Skeletal muscle tissue (tissue), 4 donors: ENCODE data around the gene PPP1CB. TPM values are rescaled to one million over a fixed set of nuclear protein-coding genes. Genes with fewer than 3 reads are reported as not detected.

Experiments
- H3K27ac ChIP-seq: one replicate; pipeline ENCODE4 v1.7.0; 2013; ENCODE audit warnings: mild to moderate bottlenecking, low read depth, low read length, inconsistent platforms
- H3K27me3 ChIP-seq, 3 donors: one replicate each; pipeline ENCODE4 v1.7.0; 2013; ENCODE audit warnings: low read length in 3 of 3; ENCODE audit not compliant: control insufficient read depth in 3 of 3, insufficient read depth in 3 of 3
- H3K36me3 ChIP-seq, 3 donors: one replicate each; pipeline ENCODE4 v1.7.0; 2013; ENCODE audit warnings: low read length in 3 of 3; ENCODE audit not compliant: control insufficient read depth in 3 of 3, insufficient read depth in 3 of 3
- H3K4me1 ChIP-seq, 3 donors: one replicate each; pipeline ENCODE4 v1.7.0; 2013; ENCODE audit warnings: low read length in 3 of 3, mild to moderate bottlenecking in 3 of 3; ENCODE audit not compliant: control insufficient read depth in 3 of 3, insufficient read depth in 3 of 3
- H3K4me3 ChIP-seq, 3 donors: one replicate each; pipeline ENCODE4 v1.7.0; 2013; ENCODE audit warnings: low read length in 3 of 3
- H3K9ac ChIP-seq, 3 donors: one replicate each; pipeline ENCODE4 v1.7.0; 2013; ENCODE audit warnings: low read length in 3 of 3, mild to moderate bottlenecking in 3 of 3, moderate library complexity in 2 of 3, low read depth in 1 of 3
- H3K9me3 ChIP-seq, 3 donors: one replicate each; pipeline ENCODE4 v1.7.0; 2013; ENCODE audit warnings: low read length in 3 of 3; ENCODE audit not compliant: control insufficient read depth in 3 of 3
- total RNA-seq: library from RNA; depleted of rRNA; stranded (reverse); fragments of >200 nt; gene quantifications from one replicate; pipeline ENCODE4 v1.2.3, GENCODE V29; 2014
- donor health status: Osteomylitis.

PPP1CB gene
- total RNA-seq, 1 donor from 2014 or later: 156 TPM

DNA sequence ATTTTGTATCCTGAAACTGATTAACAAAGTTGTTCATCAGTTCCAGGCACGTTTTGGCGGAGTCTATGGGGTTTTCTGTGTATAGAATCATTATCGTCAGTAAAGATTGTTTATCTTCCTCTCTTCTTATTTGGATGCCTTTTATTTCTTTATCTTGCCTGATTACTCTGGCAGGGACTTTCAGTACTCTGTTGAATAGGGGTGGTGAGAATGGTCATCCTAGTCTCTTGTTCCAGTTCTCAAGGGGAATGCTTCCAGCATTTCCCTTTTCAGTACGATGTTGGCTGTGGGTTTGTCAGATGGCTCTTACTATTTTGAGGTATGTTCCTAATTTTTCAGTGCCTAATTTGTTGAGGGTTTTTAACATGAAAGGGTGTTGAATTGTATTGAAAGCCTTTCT is 45.0 kb downstream of the PPP1CB start:
- Histone ChIP-seq H3K36me3 (peaks cover 6 to 34% (median 21%) of the 10 kb centered on the region in 3 donors), H3K27ac (no peak overlapping the region), H3K9ac (no peak overlapping the region)

DNA sequence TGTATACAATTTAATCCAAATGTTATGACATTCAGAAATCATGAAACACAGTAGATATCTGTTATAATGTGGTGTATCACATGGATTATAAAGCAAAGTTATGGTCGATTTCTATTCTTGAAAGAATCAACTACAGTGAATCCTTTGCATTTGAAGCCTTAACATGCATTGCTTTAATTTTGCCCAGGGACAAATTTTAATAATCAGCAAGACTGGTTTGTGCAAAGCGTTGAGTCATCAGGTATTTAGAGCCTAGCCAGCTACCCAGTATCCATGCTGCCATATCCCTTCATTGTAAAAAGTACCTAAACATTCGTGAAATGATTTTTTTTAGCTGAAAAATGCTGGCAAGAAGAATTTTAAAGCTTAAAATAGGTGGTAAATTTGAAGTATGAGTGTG is 50.1 kb downstream of the PPP1CB start:
- no peak overlapping the region for H3K27ac ChIP-seq
- no peak overlapping the region for H3K4me3 ChIP-seq
- no peaks in the 10 kb centered on the region for H3K4me1 ChIP-seq
- no peaks in the 10 kb centered on the region for H3K9me3 ChIP-seq
- H3K9ac ChIP-seq: no peak overlapping the region
- peaks cover 0 to 18% (median 8%) of the 10 kb centered on the region in 3 donors for H3K36me3 ChIP-seq
- no peaks in the 10 kb centered on the region for H3K27me3 ChIP-seq

More for the DNA sequence above, 45.0 kb downstream of the PPP1CB start:
- Histone ChIP-seq H3K9me3 (peaks cover 0 to 3% (median 2%) of the 10 kb centered on the region in 3 donors), H3K27me3 (no peaks in the 10 kb centered on the region), H3K4me1 (no peaks in the 10 kb centered on the region), H3K4me3 (no peak overlapping the region)

DNA sequence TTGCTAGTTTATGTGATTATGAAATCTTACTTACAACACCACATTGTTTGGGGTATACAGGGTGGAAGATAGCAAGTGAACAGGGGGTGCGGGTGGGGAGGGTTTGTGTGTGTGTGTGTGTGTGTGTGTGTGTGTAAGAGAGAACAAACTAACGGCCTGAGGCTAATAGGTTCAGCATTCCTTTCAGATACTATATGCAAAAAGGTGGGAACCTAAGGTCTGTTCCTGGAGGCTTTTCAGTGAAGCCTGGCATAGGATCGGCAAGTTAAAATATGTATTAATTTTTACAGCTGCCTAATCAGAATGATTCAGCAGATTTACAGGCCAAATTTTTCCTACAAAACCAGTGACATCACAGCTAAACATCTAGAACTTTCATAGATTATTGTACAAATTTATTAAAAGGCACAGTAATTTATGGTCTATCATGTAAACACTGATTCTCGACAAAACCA is 51.4 kb downstream of the PPP1CB start:
- Histone ChIP-seq H3K4me1 (no peaks in the 10 kb centered on the region), H3K27ac (no peak overlapping the region), H3K27me3 (no peaks in the 10 kb centered on the region), H3K36me3 (peaks cover 0 to 13% (median 8%) of the 10 kb centered on the region in 3 donors), H3K9ac (no peak overlapping the region), H3K9me3 (no peaks in the 10 kb centered on the region), H3K4me3 (no peak overlapping the region)

DNA sequence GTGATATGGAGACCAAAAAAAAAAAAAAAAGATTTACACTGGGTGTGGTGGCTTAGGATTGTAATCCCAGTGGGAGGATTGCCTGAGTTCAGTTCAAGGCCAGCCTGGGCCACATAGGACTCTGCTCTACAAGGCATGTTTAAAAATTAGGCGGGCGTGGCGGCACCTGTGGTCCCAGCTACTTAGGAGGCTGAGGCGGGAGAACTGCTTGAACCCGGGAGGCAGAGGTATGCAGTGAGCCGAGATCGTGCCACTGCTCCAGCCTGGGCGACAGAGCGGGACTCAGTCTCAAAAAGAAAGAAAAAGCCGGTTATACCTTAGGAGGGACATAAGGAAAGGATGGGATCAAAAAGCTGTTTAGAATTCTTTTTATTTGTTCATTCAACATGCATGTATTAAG is 58.3 kb downstream of the PPP1CB start:
- Histone ChIP-seq H3K36me3 (no peaks in the 10 kb centered on the region), H3K4me3 (peak overlapping the region; percentile 46 to 64 (median 59)), H3K9ac (no peak overlapping the region), H3K27ac (no peak overlapping the region), H3K4me1 (peaks cover 6 to 12% (median 10%) of the 10 kb centered on the region in 3 donors), H3K27me3 (peaks cover 0 to 5% (median 0%) of the 10 kb centered on the region in 3 donors), H3K9me3 (no peaks in the 10 kb centered on the region)

DNA sequence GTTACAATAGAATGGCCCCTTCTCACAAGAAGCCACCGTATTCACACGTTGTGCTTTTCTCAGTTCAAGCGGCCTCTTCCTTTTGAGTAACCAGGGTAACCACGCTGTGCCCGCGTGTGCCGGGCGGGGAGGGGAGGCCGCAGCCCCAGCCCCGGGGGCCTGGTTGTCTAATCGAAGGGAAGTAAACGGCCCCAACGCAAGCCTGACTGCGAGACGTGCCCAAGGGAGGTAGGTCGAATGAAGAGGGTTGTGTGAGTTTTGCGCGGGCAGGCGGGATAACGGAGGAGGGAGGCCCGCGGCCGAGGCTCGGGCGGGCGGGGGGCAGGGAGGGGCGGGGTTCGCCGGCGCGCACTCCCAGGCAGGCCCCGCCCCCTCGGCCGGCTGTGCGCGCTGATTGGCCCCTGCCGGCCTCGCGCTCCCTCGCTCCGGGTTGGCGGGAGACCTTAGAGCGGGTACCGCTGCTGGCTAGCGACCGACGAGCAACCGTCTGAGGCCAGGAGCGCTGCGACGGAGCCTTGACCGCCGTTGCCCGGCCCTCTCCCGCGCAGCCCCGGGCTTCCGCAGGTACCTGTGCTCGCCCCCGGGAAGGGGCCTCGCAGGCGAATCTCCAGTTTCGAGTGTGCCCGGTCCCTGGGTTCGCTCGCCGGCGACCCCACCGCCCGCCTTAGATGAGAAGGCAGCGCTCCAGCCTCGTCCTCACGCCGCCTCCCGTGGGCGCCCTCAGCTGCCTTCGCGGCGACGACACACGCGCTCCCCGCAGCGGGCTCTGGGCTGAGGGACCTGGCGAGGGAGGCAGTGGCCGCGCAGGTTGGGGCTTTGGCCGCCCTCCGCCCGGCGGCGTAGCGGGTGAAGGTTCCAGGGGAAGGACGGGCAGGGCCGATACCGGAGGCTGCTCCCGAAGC is 59.0 kb downstream of the PPP1CB start, which contains the start of gene SPDYA:
Gene SPDYA, plus strand, starts transcription at position 451 of the 902 bp plus-strand sequence. CDS start 5,181 bp downstream, outside the sequence.
- Histone ChIP-seq H3K27ac (no peak within 1 kb of the TSS), H3K4me1 (peaks cover 6 to 12% (median 10%) of the 10 kb centered on the region in 3 donors), H3K36me3 (no peaks in the 10 kb centered on the region), H3K9me3 (no peaks in the 10 kb centered on the region), H3K4me3 (peak within 1 kb of the TSS; percentile 46 to 64 (median 59)), H3K9ac (peak within 1 kb of the TSS in 1 of 3 donors; percentile 60), H3K27me3 (peaks cover 0 to 5% (median 0%) of the 10 kb centered on the region in 3 donors)

DNA sequence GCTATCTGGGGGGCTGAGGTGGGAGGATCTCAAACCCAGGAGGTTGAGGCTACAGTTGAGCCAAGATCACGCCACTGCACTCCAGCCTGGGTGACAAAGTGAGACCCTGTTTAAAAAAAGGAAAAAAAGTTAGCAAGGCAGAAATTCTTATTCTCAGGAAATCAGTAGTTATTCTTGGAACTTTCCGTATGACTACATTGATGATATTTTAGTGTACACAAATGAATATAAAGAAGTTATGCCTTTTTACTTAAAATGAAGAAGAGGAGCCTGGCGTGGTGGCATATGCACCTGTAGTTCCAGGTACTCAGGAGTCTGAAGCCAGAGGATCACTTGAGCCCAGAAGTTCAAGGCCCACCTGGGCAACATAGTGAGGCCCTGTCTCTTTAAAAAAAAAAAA is 66.4 kb downstream of the PPP1CB start:
- Histone ChIP-seq H3K9ac (no peak overlapping the region), H3K27me3 (no peaks in the 10 kb centered on the region), H3K36me3 (no peaks in the 10 kb centered on the region), H3K4me1 (no peaks in the 10 kb centered on the region), H3K9me3 (no peaks in the 10 kb centered on the region), H3K4me3 (no peak overlapping the region), H3K27ac (no peak overlapping the region)

DNA sequence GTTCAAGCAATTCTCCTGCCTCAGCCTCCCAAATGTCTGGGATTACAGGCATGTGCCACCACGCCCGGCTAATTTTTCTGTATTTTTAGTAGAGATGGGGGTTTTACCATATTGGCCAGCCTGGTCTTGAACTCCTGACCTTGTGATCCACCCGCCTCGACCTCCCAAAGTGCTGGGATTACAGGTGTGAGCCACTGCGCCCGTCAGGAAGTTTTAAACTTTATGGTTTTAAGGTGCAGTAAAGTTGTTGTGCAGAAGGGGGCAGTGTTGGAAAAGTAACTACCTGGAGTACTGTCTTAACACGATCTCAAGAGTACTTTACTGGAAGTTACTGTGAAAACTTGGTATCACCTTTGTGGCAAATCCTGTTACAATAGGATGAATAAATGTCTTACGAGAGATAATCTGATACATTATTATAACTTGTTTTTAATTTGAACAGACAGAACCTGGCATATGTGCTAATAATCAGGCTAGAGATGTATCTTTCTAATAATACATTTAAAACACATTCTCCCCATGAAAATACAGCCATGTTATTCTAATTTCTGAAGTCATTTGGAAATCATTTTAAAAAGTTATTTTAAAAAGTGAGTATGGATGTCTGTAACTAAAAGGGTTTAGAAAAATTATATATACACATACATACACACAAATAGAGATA is 69.8 kb downstream of the PPP1CB start:
- H3K4me3 ChIP-seq: no peak overlapping the region
- no peaks in the 10 kb centered on the region for H3K36me3 ChIP-seq
- no peaks in the 10 kb centered on the region for H3K4me1 ChIP-seq
- no peak overlapping the region for H3K27ac ChIP-seq
- H3K9ac ChIP-seq: no peak overlapping the region
- H3K9me3 ChIP-seq: no peaks in the 10 kb centered on the region
- no peaks in the 10 kb centered on the region for H3K27me3 ChIP-seq

DNA sequence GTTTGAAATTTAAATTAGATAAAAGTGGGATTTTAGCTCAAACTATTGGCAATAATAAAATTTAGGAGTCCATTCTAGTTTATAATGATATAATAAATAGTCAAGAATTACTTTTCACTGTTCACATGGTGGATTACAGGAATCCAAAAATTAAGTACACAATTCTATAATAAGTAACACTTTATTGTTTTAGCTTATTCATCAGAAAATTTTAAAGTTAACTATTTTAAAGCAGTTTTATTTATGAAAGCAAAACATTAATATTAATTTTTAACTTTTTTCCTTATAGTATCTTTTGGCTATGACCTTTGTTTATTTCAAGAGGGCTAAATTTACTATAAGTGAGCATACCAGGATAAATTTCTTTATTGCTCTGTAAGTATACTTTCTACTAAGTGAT is 70.4 kb downstream of the PPP1CB start:
- no peaks in the 10 kb centered on the region for H3K27me3 ChIP-seq
- no peak overlapping the region for H3K4me3 ChIP-seq
- H3K4me1 ChIP-seq: no peaks in the 10 kb centered on the region
- H3K9me3 ChIP-seq: no peaks in the 10 kb centered on the region
- H3K36me3 ChIP-seq: no peaks in the 10 kb centered on the region
- H3K27ac ChIP-seq: no peak overlapping the region
- H3K9ac ChIP-seq: no peak overlapping the region

DNA sequence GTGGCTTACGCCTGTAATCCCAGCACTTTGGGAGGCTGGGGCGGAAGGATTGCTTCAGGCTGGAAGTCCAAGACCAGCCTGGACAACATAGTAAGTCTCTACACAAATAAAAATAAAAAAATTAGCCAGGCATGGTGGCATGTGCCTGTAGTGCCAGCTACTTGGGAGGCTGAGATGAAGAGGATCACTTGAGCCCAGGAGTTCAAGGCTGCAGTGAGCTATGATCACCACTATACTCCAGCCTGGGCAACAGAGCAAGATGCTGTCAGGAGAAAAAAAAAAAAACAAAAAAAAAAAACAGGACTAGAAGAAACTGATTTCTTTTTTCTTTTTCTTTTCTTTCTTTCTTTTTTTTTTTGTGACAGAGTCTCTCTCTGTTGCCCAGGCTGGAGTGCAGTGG is 72.6 kb downstream of the PPP1CB start:
- no peaks in the 10 kb centered on the region for H3K4me1 ChIP-seq
- no peak overlapping the region for H3K9ac ChIP-seq

DNA sequence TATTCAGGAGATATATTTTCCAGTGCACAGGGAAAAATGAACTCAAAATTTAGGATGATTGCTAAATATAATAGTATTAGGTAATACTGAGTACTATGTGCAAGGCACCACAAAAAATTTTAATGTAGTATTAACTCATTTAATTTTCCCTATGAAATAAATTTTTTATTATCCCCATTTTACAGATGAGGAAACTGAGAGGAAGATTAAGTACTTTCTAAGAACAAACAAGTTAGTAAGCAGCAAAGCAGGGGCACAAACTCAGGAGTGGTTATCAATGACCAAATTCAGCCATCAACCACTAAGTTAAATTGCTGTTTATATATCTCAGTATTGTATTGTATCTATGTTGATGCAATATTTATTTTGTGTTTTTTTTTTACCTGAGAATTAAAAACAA is 73.2 kb downstream of the PPP1CB start:
- H3K4me1 ChIP-seq: no peaks in the 10 kb centered on the region
- H3K36me3 ChIP-seq: no peaks in the 10 kb centered on the region

More for the DNA sequence above, 72.6 kb downstream of the PPP1CB start:
- no peaks in the 10 kb centered on the region for H3K9me3 ChIP-seq
- H3K27ac ChIP-seq: no peak overlapping the region
- no peaks in the 10 kb centered on the region for H3K27me3 ChIP-seq
- H3K4me3 ChIP-seq: no peak overlapping the region
- no peaks in the 10 kb centered on the region for H3K36me3 ChIP-seq

More for the DNA sequence above, 73.2 kb downstream of the PPP1CB start:
- H3K9me3 ChIP-seq: no peaks in the 10 kb centered on the region
- H3K27me3 ChIP-seq: no peaks in the 10 kb centered on the region
- H3K27ac ChIP-seq: no peak overlapping the region
- no peak overlapping the region for H3K9ac ChIP-seq
- H3K4me3 ChIP-seq: no peak overlapping the region
